CD4-positive, alpha-beta T cell (primary cell): Measurements from ENCODE around the gene BABAM2. TPM values are rescaled to one million over a fixed set of nuclear protein-coding genes. Genes with fewer than 3 reads are reported as not detected.

ENCODE experiments used
- ATAC-seq: fragments of 200-7000 bp; cut with Tn5 transposase; one replicate; pipeline ENCODE4 v1.10.0; 2022; ENCODE audit warnings: mild to moderate bottlenecking; ENCODE audit not compliant: poor library complexity
- CTCF ChIA-PET: fragments of 350-600 bp; sonication (Branson Sonifier 250); formaldehyde crosslinking; loops from one replicate; lab custom pipeline; 2021; ENCODE audit warnings: antibody characterized with exemption, inconsistent platforms; lab: Charles Lee
- POLR2A ChIA-PET: fragments of 350-600 bp; sonication (Branson Sonifier 250); formaldehyde crosslinking; loops from one replicate; lab custom pipeline; 2021; ENCODE audit warnings: antibody characterized with exemption, inconsistent platforms; lab: Charles Lee
- DNase-seq, 14 experiments: peaks; one replicate each; pipeline ENCODE4 v3.0.0-alpha.2; 2013 to 2020; ENCODE audit warnings: mixed read lengths in 2 of 14
- H3K27ac ChIP-seq, 2 donors: one replicate each; pipeline versions ENCODE4 v1.5.1 to v1.7.0; 2013; ENCODE audit warnings: low read length in 2 of 2, low read depth in 1 of 2, mild to moderate bottlenecking in 1 of 2
- H3K27me3 ChIP-seq, 2 experiments: 1 replicate in 1 of 2; 2 replicates in 1 of 2; pipeline versions ENCODE4 v1.6.1 to v1.7.0; 2013; ENCODE audit warnings: low read length in 2 of 2, control low read depth in 1 of 2, mild to moderate bottlenecking in 1 of 2, moderate library complexity in 1 of 2; ENCODE audit not compliant: insufficient read depth in 2 of 2, control insufficient read depth in 1 of 2
- H3K36me3 ChIP-seq: one replicate; pipeline ENCODE4 v1.6.1; 2013; ENCODE audit warnings: low read length, control low read depth; ENCODE audit not compliant: insufficient read depth
- H3K4me1 ChIP-seq: one replicate; pipeline ENCODE4 v1.6.1; 2013; ENCODE audit warnings: low read length, control low read depth; ENCODE audit not compliant: insufficient read depth
- H3K4me3 ChIP-seq: one replicate; pipeline ENCODE4 v1.5.1; 2013; ENCODE audit warnings: mild to moderate bottlenecking, low read length, moderate library complexity
- H3K9me3 ChIP-seq, 2 experiments: 1 replicate in 1 of 2; 2 replicates in 1 of 2; pipeline versions ENCODE4 v1.6.1 to v1.7.0; 2013; ENCODE audit warnings: low read length in 2 of 2, mild to moderate bottlenecking in 2 of 2, control low read depth in 1 of 2, moderate library complexity in 1 of 2; ENCODE audit not compliant: control insufficient read depth in 1 of 2, insufficient read depth in 1 of 2
- H3K27ac Mint-ChIP-seq: one replicate; pipeline ENCODE4 v1.8.0; 2020; ENCODE audit warnings: mixed read lengths
- H3K27me3 Mint-ChIP-seq: one replicate; pipeline ENCODE4 v1.8.0; 2021; ENCODE audit warnings: mixed read lengths
- H3K36me3 Mint-ChIP-seq: one replicate; pipeline ENCODE4 v1.8.0; 2021; ENCODE audit warnings: low read depth, mixed read lengths
- H3K4me1 Mint-ChIP-seq: one replicate; pipeline ENCODE4 v1.8.0; 2021; ENCODE audit warnings: low read depth, mixed read lengths
- H3K4me3 Mint-ChIP-seq: one replicate; pipeline ENCODE4 v1.8.0; 2020; ENCODE audit warnings: mild to moderate bottlenecking, mixed read lengths
- H3K9me3 Mint-ChIP-seq: one replicate; pipeline ENCODE4 v1.8.0; 2020; ENCODE audit warnings: mixed read lengths
- intact Hi-C, 2 experiments: fragments of 100-400 bp; cut with DNase I in 1 of 2; cut with micrococcal nuclease in 1 of 2; formaldehyde crosslinking; loops; one replicate each; pipeline versions ENCODE4 v1.15.1 to v1.9.0; 2023 to 2025; cut with DNase I, micrococcal nuclease
- total RNA-seq, 174 experiments: library from RNA in 2 of 174; stranded (reverse) in 2 of 174; gene quantifications; one replicate each; pipeline ENCODE4 v1.2.3 and lab custom pipeline; 2021 to 2026
- TF ChIP-seq, protein P1 (sequence below): fragments of 200-600 bp; IDR thresholded peaks from one replicate; pipeline ENCODE4 v1.8.0; 2022; ENCODE audit warnings: antibody characterized with exemption, mild to moderate bottlenecking

The BABAM2 gene
- total RNA-seq, 2 experiments from 2014 or later, result 29.2 to 32.8 TPM

- Histone ChIP-seq H3K27me3 (no peaks in the 10 kb centered on the region), H3K4me3 (no peak overlapping the region), H3K4me1 (peaks cover 33% of the 10 kb centered on the region), H3K36me3 (no peaks in the 10 kb centered on the region), H3K27ac (no peak overlapping the region), H3K9me3 (no peaks in the 10 kb centered on the region)
- Mint-ChIP-seq H3K4me1 (peaks cover 19% of the 10 kb centered on the region), H3K4me3 (no peak overlapping the region), H3K27me3 (no peaks in the 10 kb centered on the region), H3K36me3 (no peaks in the 10 kb centered on the region), H3K27ac (no peak overlapping the region), H3K9me3 (no peaks in the 10 kb centered on the region)
- ChIA-PET POLR2A (no interaction called here), CTCF (no interaction called here)
- DNase-seq (no peak), ATAC-seq (no peak)
- intact Hi-C loops, result no loop called here
- TF ChIP-seq, protein P1, sequence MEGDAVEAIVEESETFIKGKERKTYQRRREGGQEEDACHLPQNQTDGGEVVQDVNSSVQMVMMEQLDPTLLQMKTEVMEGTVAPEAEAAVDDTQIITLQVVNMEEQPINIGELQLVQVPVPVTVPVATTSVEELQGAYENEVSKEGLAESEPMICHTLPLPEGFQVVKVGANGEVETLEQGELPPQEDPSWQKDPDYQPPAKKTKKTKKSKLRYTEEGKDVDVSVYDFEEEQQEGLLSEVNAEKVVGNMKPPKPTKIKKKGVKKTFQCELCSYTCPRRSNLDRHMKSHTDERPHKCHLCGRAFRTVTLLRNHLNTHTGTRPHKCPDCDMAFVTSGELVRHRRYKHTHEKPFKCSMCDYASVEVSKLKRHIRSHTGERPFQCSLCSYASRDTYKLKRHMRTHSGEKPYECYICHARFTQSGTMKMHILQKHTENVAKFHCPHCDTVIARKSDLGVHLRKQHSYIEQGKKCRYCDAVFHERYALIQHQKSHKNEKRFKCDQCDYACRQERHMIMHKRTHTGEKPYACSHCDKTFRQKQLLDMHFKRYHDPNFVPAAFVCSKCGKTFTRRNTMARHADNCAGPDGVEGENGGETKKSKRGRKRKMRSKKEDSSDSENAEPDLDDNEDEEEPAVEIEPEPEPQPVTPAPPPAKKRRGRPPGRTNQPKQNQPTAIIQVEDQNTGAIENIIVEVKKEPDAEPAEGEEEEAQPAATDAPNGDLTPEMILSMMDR, result no peak
Observed at GRCh38 chr2:28377195-28377816, 486.8 kb downstream of the BABAM2 start.

- intact Hi-C loops, result no loop called here
- DNase-seq, result peak in 1 of 14 experiments; percentile 32
- H3K9me3 ChIP-seq, result no peaks in the 10 kb centered on the region
- H3K27me3 Mint-ChIP-seq, result no peaks in the 10 kb centered on the region
- ChIA-PET CTCF (no interaction called here), POLR2A (interaction anchor here (1.1 to 1.4 kb wide), 2 partner anchors 11 to 45 kb away, joined by 3 to 5 read pairs; no protein-coding TSS in a partner anchor)
- H3K4me1 ChIP-seq, result peaks cover 33% of the 10 kb centered on the region
- no peak overlapping the region for H3K4me3 Mint-ChIP-seq
- no peak overlapping the region for H3K27ac Mint-ChIP-seq
- no peaks in the 10 kb centered on the region for H3K27me3 ChIP-seq
- no peak overlapping the region for H3K4me3 ChIP-seq
- no peaks in the 10 kb centered on the region for H3K36me3 ChIP-seq
- no peak for ATAC-seq
- TF ChIP-seq, protein P1, result no peak
- H3K4me1 Mint-ChIP-seq, result peaks cover 19% of the 10 kb centered on the region
- H3K36me3 Mint-ChIP-seq, result no peaks in the 10 kb centered on the region
- no peak overlapping the region for H3K27ac ChIP-seq
- H3K9me3 Mint-ChIP-seq, result no peaks in the 10 kb centered on the region
Observed at GRCh38 chr2:28377984-28378678, 487.6 kb downstream of the BABAM2 start.

DNA sequence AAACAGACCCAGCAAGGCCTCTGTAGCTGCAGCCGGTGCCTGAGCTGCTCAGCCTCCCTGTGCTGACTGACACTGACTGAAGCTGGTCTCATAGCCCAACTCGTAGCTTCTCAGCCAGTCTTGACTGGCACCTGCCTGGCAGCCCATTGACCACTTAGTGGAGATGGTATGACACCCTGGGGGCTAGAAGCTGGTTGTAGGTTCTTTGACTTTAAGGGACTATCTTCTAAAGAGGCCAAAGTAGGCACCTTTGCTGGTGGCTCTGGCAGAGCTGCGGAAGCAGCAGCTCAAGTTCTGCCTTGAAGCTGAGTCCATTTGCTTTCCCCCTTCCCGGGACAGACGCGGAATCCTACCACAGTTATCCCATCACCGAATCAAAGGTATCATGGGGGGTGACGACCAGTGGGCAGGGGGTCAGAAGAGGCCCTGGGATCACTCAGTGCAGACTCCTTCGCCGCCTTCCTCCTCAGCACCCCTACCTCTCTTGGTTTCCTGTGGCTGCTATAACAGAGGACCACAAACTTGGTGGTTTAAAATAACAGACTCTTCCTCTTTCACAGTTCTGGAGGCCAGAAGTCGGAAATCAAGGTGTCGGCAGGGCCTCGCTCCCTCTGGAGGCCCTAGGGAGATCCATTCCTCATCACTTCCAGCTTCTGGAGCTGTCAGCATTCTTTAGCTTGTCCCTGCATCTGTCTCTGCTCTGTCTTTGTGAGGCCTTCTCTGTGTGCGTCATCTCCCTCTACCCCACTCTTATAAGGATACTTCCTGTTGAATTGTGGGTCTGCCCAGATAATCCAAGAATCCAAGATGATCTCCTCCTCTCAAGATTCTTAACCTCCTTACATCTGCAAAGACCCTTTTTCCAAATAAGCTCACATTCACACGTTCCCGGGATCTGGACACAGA, 488.4 kb downstream of the BABAM2 start:
- Histone ChIP-seq H3K36me3 (no peaks in the 10 kb centered on the region), H3K27me3 (no peaks in the 10 kb centered on the region), H3K27ac (no peak overlapping the region), H3K4me1 (peaks cover 33% of the 10 kb centered on the region), H3K4me3 (no peak overlapping the region), H3K9me3 (no peaks in the 10 kb centered on the region)
- TF ChIP-seq, protein P1, result no peak
- H3K4me3 Mint-ChIP-seq, result peak overlapping the region; percentile 11
- CTCF ChIA-PET, result no interaction called here
- POLR2A ChIA-PET, result interaction anchor here (1.1 to 1.9 kb wide), 3 partner anchors 12 to 44 kb away, joined by 3 to 5 read pairs (median 5); no protein-coding TSS in a partner anchor
- peaks cover 19% of the 10 kb centered on the region for H3K4me1 Mint-ChIP-seq
- ATAC-seq (peak; percentile 73), DNase-seq (peak in 1 of 14 experiments; percentile 61)
- H3K27ac Mint-ChIP-seq, result peak overlapping the region; percentile 3
- intact Hi-C loops, result no loop called here
- no peaks in the 10 kb centered on the region for H3K27me3 Mint-ChIP-seq
- no peaks in the 10 kb centered on the region for H3K9me3 Mint-ChIP-seq
- no peaks in the 10 kb centered on the region for H3K36me3 Mint-ChIP-seq
